Nephron (organoid): ENCODE measurements around the gene PERM1.

Experiments used
- H3K27ac Mint-ChIP-seq, 3 experiments: 2 replicates each; pipeline ENCODE4 v1.8.0; 2020; ENCODE audit warnings: mixed read lengths in 3 of 3, mild to moderate bottlenecking in 2 of 3, moderate library complexity in 1 of 3
- H3K27me3 Mint-ChIP-seq: 2 replicates; pipeline ENCODE4 v1.8.0; 2021; ENCODE audit warnings: low read depth, mild to moderate bottlenecking, moderate library complexity, mixed read lengths
- H3K36me3 Mint-ChIP-seq: 2 replicates; pipeline ENCODE4 v1.8.0; 2020; ENCODE audit warnings: low read depth, mixed read lengths
- H3K4me1 Mint-ChIP-seq: 2 replicates; pipeline ENCODE4 v1.8.0; 2020; ENCODE audit warnings: mixed read lengths
- H3K4me3 Mint-ChIP-seq, 3 experiments: 2 replicates each; pipeline ENCODE4 v1.8.0; 2020; ENCODE audit warnings: mild to moderate bottlenecking in 3 of 3, mixed read lengths in 3 of 3, moderate library complexity in 2 of 3
- H3K9me3 Mint-ChIP-seq: 2 replicates; pipeline ENCODE4 v1.8.0; 2020; ENCODE audit warnings: mixed read lengths
- CTCF ChIP-seq, 3 experiments: fragments of 200-600 bp; sonication (generic); IDR thresholded peaks; one replicate each; pipeline ENCODE4 v1.5.0; 2021; ENCODE audit warnings: antibody characterized with exemption in 3 of 3; ENCODE audit not compliant: unreplicated experiment in 3 of 3

PERM1 gene

GRCh38 chr1:1024771-1025699 lies 43.1 kb upstream of the PERM1 start:
- H3K27me3 Mint-ChIP-seq, result no peaks in the 10 kb centered on the region
- peaks cover 26% of the 10 kb centered on the region for H3K4me1 Mint-ChIP-seq
- H3K27ac Mint-ChIP-seq, result peak overlapping the region in 1 of 3 experiments; percentile 81
- peak overlapping the region in 2 of 3 experiments; percentile 53 to 56 for H3K4me3 Mint-ChIP-seq
- no peak for TF ChIP-seq CTCF (IDR thresholded peaks at IDR 0.05; ENCODE audit: unreplicated experiment in 3 of 3)
- H3K9me3 Mint-ChIP-seq, result no peaks in the 10 kb centered on the region
- H3K36me3 Mint-ChIP-seq, result no peaks in the 10 kb centered on the region

GRCh38 chr1:1024149-1024770 lies 42.4 kb upstream of the PERM1 start:
- no peak for TF ChIP-seq CTCF (IDR thresholded peaks at IDR 0.05; ENCODE audit: unreplicated experiment in 3 of 3)
- H3K36me3 Mint-ChIP-seq, result no peaks in the 10 kb centered on the region
- H3K27me3 Mint-ChIP-seq, result no peaks in the 10 kb centered on the region
- H3K27ac Mint-ChIP-seq, result peak overlapping the region in 1 of 3 experiments; percentile 81
- H3K9me3 Mint-ChIP-seq, result no peaks in the 10 kb centered on the region
- peak overlapping the region in 2 of 3 experiments; percentile 53 to 56 for H3K4me3 Mint-ChIP-seq
- peaks cover 26% of the 10 kb centered on the region for H3K4me1 Mint-ChIP-seq

GRCh38 chr1:1023700-1024099 lies 41.8 kb upstream of the PERM1 start:
- H3K9me3 Mint-ChIP-seq, result no peaks in the 10 kb centered on the region
- no peak for TF ChIP-seq CTCF (IDR thresholded peaks at IDR 0.05; ENCODE audit: unreplicated experiment in 3 of 3)
- H3K27me3 Mint-ChIP-seq, result no peaks in the 10 kb centered on the region
- H3K36me3 Mint-ChIP-seq, result no peaks in the 10 kb centered on the region
- peaks cover 26% of the 10 kb centered on the region for H3K4me1 Mint-ChIP-seq
- peak overlapping the region; percentile 80 to 89 (median 87) for H3K4me3 Mint-ChIP-seq
- peak overlapping the region in 1 of 3 experiments; percentile 42 for H3K27ac Mint-ChIP-seq

- H3K9me3 Mint-ChIP-seq, result no peaks in the 10 kb centered on the region
- no peaks in the 10 kb centered on the region for H3K36me3 Mint-ChIP-seq
- peak overlapping the region; percentile 80 to 89 (median 87) for H3K4me3 Mint-ChIP-seq
- H3K4me1 Mint-ChIP-seq, result peaks cover 25% of the 10 kb centered on the region
- no peak for TF ChIP-seq CTCF (IDR thresholded peaks at IDR 0.05; ENCODE audit: unreplicated experiment in 3 of 3)
- no peaks in the 10 kb centered on the region for H3K27me3 Mint-ChIP-seq
- H3K27ac Mint-ChIP-seq, result peak overlapping the region; percentile 73 to 93 (median 87)
Measured at GRCh38 chr1:1022302-1023009, 40.6 kb upstream of the PERM1 start.

GRCh38 chr1:1021920-1022259 lies 40.0 kb upstream of the PERM1 start:
- Mint-ChIP-seq H3K36me3 (no peaks in the 10 kb centered on the region), H3K4me3 (peak overlapping the region; percentile 80 to 89 (median 87)), H3K27me3 (no peaks in the 10 kb centered on the region), H3K27ac (no peak overlapping the region), H3K9me3 (no peaks in the 10 kb centered on the region), H3K4me1 (peaks cover 26% of the 10 kb centered on the region)
- no peak for TF ChIP-seq CTCF (IDR thresholded peaks at IDR 0.05; ENCODE audit: unreplicated experiment in 3 of 3)
